Osteocyte (in vitro differentiated cells): ENCODE data around the gene KRTAP3-1. TPM values are rescaled to one million over a fixed set of nuclear protein-coding genes. Genes with fewer than 3 reads are reported as not detected.
"Not testable (repeated sequence)": the region's sequence is repeated elsewhere in the genome, so short reads cannot be mapped to it uniquely, and the experiment has no call there.

Experiments
- DNase-seq: peaks from one replicate; pipeline ENCODE4 v3.0.0; 2021; ENCODE audit warnings: mixed read lengths; ENCODE audit not compliant: unreplicated experiment; ENCODE audit errors: extremely low spot score
- H3K27ac Mint-ChIP-seq: one replicate; pipeline ENCODE4 v1.8.0; 2021; ENCODE audit warnings: mild to moderate bottlenecking, mixed read lengths; ENCODE audit not compliant: unreplicated experiment
- H3K27me3 Mint-ChIP-seq: one replicate; pipeline ENCODE4 v1.8.0; 2021; ENCODE audit warnings: mixed read lengths; ENCODE audit not compliant: unreplicated experiment
- H3K36me3 Mint-ChIP-seq: one replicate; pipeline ENCODE4 v1.8.0; 2021; ENCODE audit warnings: mixed read lengths; ENCODE audit not compliant: unreplicated experiment
- H3K4me1 Mint-ChIP-seq: one replicate; pipeline ENCODE4 v1.8.0; 2021; ENCODE audit warnings: mixed read lengths; ENCODE audit not compliant: unreplicated experiment
- H3K4me3 Mint-ChIP-seq: one replicate; pipeline ENCODE4 v1.8.0; 2021; ENCODE audit warnings: mild to moderate bottlenecking, moderate library complexity, mixed read lengths; ENCODE audit not compliant: unreplicated experiment
- H3K9me3 Mint-ChIP-seq: one replicate; pipeline ENCODE4 v1.8.0; 2021; ENCODE audit warnings: mixed read lengths; ENCODE audit not compliant: unreplicated experiment
- CTCF ChIP-seq: fragments of 200-600 bp; sonication (generic); IDR thresholded peaks from 2 replicates; pipeline ENCODE4 v1.5.0; 2021; ENCODE audit warnings: antibody characterized with exemption, mild to moderate bottlenecking, moderate library complexity
- total RNA-seq: library from RNA; stranded (reverse); gene quantifications from 2 replicates; pipeline ENCODE4 v1.2.1, GENCODE V29; 2021

Gene KRTAP3-1
- total RNA-seq, 1 donor from 2014 or later = not detected

GRCh38 chr17:41049110-41049509 lies 40.2 kb upstream of the KRTAP3-1 start:
- no peak overlapping the region for H3K4me3 Mint-ChIP-seq
- H3K27me3 Mint-ChIP-seq = no peaks in the 10 kb centered on the region
- no peak for TF ChIP-seq CTCF
- H3K36me3 Mint-ChIP-seq = peaks cover 4% of the 10 kb centered on the region
- H3K4me1 Mint-ChIP-seq = peaks cover 24% of the 10 kb centered on the region
- H3K27ac Mint-ChIP-seq = peak overlapping the region; percentile 87
- DNase-seq = no peak
- H3K9me3 Mint-ChIP-seq = peaks cover 4% of the 10 kb centered on the region

GRCh38 chr17:41048441-41048840 lies 39.5 kb upstream of the KRTAP3-1 start:
- no peak overlapping the region for H3K4me3 Mint-ChIP-seq
- H3K4me1 Mint-ChIP-seq = peaks cover 25% of the 10 kb centered on the region
- DNase-seq = no peak
- peak overlapping the region; percentile 87 for H3K27ac Mint-ChIP-seq
- no peak for TF ChIP-seq CTCF
- peaks cover 7% of the 10 kb centered on the region for H3K9me3 Mint-ChIP-seq
- peaks cover 2% of the 10 kb centered on the region for H3K36me3 Mint-ChIP-seq
- H3K27me3 Mint-ChIP-seq = no peaks in the 10 kb centered on the region

GRCh38 chr17:41046735-41047465 lies 38.0 kb upstream of the KRTAP3-1 start, which contains the start of gene KRTAP2-1:
Gene KRTAP2-1 (minus strand): TSS chr17:41047316. CDS start chr17:41047267, 49 bp downstream.
- peak within 1 kb of the TSS; percentile 87 for H3K27ac Mint-ChIP-seq
- not testable (repeated sequence) for H3K4me3 Mint-ChIP-seq, DNase-seq, H3K27me3 Mint-ChIP-seq, H3K36me3 Mint-ChIP-seq
- peaks cover 18% of the 10 kb centered on the region for H3K9me3 Mint-ChIP-seq
- H3K4me1 Mint-ChIP-seq = peaks cover 21% of the 10 kb centered on the region

GRCh38 chr17:41042953-41043352 lies 34.0 kb upstream of the KRTAP3-1 start:
- peaks cover 6% of the 10 kb centered on the region for H3K4me1 Mint-ChIP-seq
- H3K27ac Mint-ChIP-seq = no peak overlapping the region
- H3K36me3 Mint-ChIP-seq = no peaks in the 10 kb centered on the region
- no peaks in the 10 kb centered on the region for H3K27me3 Mint-ChIP-seq
- no peak overlapping the region for H3K4me3 Mint-ChIP-seq
- no peak for TF ChIP-seq CTCF
- peaks cover 18% of the 10 kb centered on the region for H3K9me3 Mint-ChIP-seq
- DNase-seq = no peak

GRCh38 chr17:41040783-41041571 lies 32.0 kb upstream of the KRTAP3-1 start, which contains the start of gene KRTAP1-1:
Gene KRTAP1-1 (minus strand): TSS chr17:41041450. CDS start chr17:41041397, 53 bp downstream.
- not testable (repeated sequence) for H3K36me3 Mint-ChIP-seq, H3K27ac Mint-ChIP-seq, DNase-seq, H3K4me3 Mint-ChIP-seq, H3K27me3 Mint-ChIP-seq, H3K4me1 Mint-ChIP-seq
- H3K9me3 Mint-ChIP-seq = peaks cover 18% of the 10 kb centered on the region

- DNase-seq = no peak
- no peaks in the 10 kb centered on the region for H3K4me1 Mint-ChIP-seq
- peaks cover 6% of the 10 kb centered on the region for H3K9me3 Mint-ChIP-seq
- H3K27me3 Mint-ChIP-seq = no peaks in the 10 kb centered on the region
- H3K36me3 Mint-ChIP-seq = no peaks in the 10 kb centered on the region
- no peak overlapping the region for H3K27ac Mint-ChIP-seq
- TF ChIP-seq CTCF = no peak
- no peak overlapping the region for H3K4me3 Mint-ChIP-seq
Measured at GRCh38 chr17:41037853-41038350, 29.0 kb upstream of the KRTAP3-1 start.

GRCh38 chr17:41034346-41034935 lies 25.5 kb upstream of the KRTAP3-1 start, which contains the start of gene KRTAP1-3:
Gene KRTAP1-3 (minus strand): TSS chr17:41034874. CDS start chr17:41034821, 53 bp downstream.
- not testable (repeated sequence) for H3K27ac Mint-ChIP-seq, H3K4me3 Mint-ChIP-seq, H3K4me1 Mint-ChIP-seq, H3K27me3 Mint-ChIP-seq, H3K36me3 Mint-ChIP-seq, H3K9me3 Mint-ChIP-seq, DNase-seq
